ENCODE measurements around the gene CAMK2A.

The CAMK2A gene

GRCh38 chr5:150239794-150240122 lies 49.8 kb downstream of the CAMK2A start:
- H3K9me3 ChIP-seq (ENCODE audit: insufficient read depth, low read length) = no peaks in the 10 kb centered on the region
- no peak overlapping the region for H3K9ac ChIP-seq (ENCODE audit: low read length)
- H3K36me3 ChIP-seq (ENCODE audit: low read length) = no peaks in the 10 kb centered on the region
- no peaks in the 10 kb centered on the region for H3K27me3 ChIP-seq (ENCODE audit: low read length)
- no peak overlapping the region for H3K27ac ChIP-seq (ENCODE audit: low read depth, low read length)
- no peak overlapping the region for H2AFZ ChIP-seq (ENCODE audit: low read depth, low read length, severe bottlenecking)
- H3K4me2 ChIP-seq (ENCODE audit: low read depth, low read length, poor library complexity, severe bottlenecking) = no peak overlapping the region
- TF ChIP-seq EZH2phosphoT487 (conservative IDR thresholded peaks at IDR 0.05; ENCODE audit: low read length) (no peak), CTCF (IDR thresholded peaks at IDR 0.05; ENCODE audit: insufficient read depth, low read length, poor library complexity, severe bottlenecking) (no peak)
- H3K9me2 ChIP-seq (replicated peaks; ENCODE audit: insufficient read depth, low read length) = no peaks in the 10 kb centered on the region
- no peak overlapping the region for H3K4me3 ChIP-seq (ENCODE audit: insufficient read depth, low read length, poor library complexity, severe bottlenecking)
- H4K20me1 ChIP-seq (ENCODE audit: low read depth, low read length) = no peaks in the 10 kb centered on the region
- H3K79me2 ChIP-seq (ENCODE audit: insufficient read depth, low read length) = no peaks in the 10 kb centered on the region
- no peaks in the 10 kb centered on the region for H3F3A ChIP-seq (ENCODE audit: insufficient read depth)

- no peaks in the 10 kb centered on the region for H4K20me1 ChIP-seq (ENCODE audit: low read depth, low read length)
- no peak overlapping the region for H3K4me2 ChIP-seq (ENCODE audit: low read depth, low read length, poor library complexity, severe bottlenecking)
- no peak overlapping the region for H2AFZ ChIP-seq (ENCODE audit: low read depth, low read length, severe bottlenecking)
- H3F3A ChIP-seq (ENCODE audit: insufficient read depth) = no peaks in the 10 kb centered on the region
- H3K9me2 ChIP-seq (replicated peaks; ENCODE audit: insufficient read depth, low read length) = no peaks in the 10 kb centered on the region
- no peaks in the 10 kb centered on the region for H3K36me3 ChIP-seq (ENCODE audit: low read length)
- H3K9me3 ChIP-seq (ENCODE audit: insufficient read depth, low read length) = no peaks in the 10 kb centered on the region
- H3K27me3 ChIP-seq (ENCODE audit: low read length) = no peaks in the 10 kb centered on the region
- no peak overlapping the region for H3K27ac ChIP-seq (ENCODE audit: low read depth, low read length)
- TF ChIP-seq EZH2phosphoT487 (conservative IDR thresholded peaks at IDR 0.05; ENCODE audit: low read length) (no peak), CTCF (IDR thresholded peaks at IDR 0.05; ENCODE audit: insufficient read depth, low read length, poor library complexity, severe bottlenecking) (no peak)
- no peak overlapping the region for H3K4me3 ChIP-seq (ENCODE audit: insufficient read depth, low read length, poor library complexity, severe bottlenecking)
- H3K9ac ChIP-seq (ENCODE audit: low read length) = no peak overlapping the region
- H3K79me2 ChIP-seq (ENCODE audit: insufficient read depth, low read length) = no peaks in the 10 kb centered on the region
Measured at GRCh38 chr5:150239099-150239793, 50.3 kb downstream of the CAMK2A start.

- H3K4me3 ChIP-seq (ENCODE audit: insufficient read depth, low read length, poor library complexity, severe bottlenecking) = no peak overlapping the region
- H3K4me2 ChIP-seq (ENCODE audit: low read depth, low read length, poor library complexity, severe bottlenecking) = no peak overlapping the region
- no peak overlapping the region for H2AFZ ChIP-seq (ENCODE audit: low read depth, low read length, severe bottlenecking)
- no peaks in the 10 kb centered on the region for H3K79me2 ChIP-seq (ENCODE audit: insufficient read depth, low read length)
- no peak overlapping the region for H3K27ac ChIP-seq (ENCODE audit: low read depth, low read length)
- no peaks in the 10 kb centered on the region for H3F3A ChIP-seq (ENCODE audit: insufficient read depth)
- H3K9ac ChIP-seq (ENCODE audit: low read length) = no peak overlapping the region
- H3K9me2 ChIP-seq (replicated peaks; ENCODE audit: insufficient read depth, low read length) = no peaks in the 10 kb centered on the region
- H3K36me3 ChIP-seq (ENCODE audit: low read length) = no peaks in the 10 kb centered on the region
- H3K27me3 ChIP-seq (ENCODE audit: low read length) = no peaks in the 10 kb centered on the region
- TF ChIP-seq CTCF (IDR thresholded peaks at IDR 0.05; ENCODE audit: insufficient read depth, low read length, poor library complexity, severe bottlenecking) (no peak), EZH2phosphoT487 (conservative IDR thresholded peaks at IDR 0.05; ENCODE audit: low read length) (no peak)
- H4K20me1 ChIP-seq (ENCODE audit: low read depth, low read length) = no peaks in the 10 kb centered on the region
- H3K9me3 ChIP-seq (ENCODE audit: insufficient read depth, low read length) = no peaks in the 10 kb centered on the region
Measured at GRCh38 chr5:150238646-150239045, 50.9 kb downstream of the CAMK2A start.
